NOMO-1 treated with dmso at 0.1 percent for 144 hours (cell line): ENCODE data around the gene GNB1L.

ENCODE experiments used
- DNase-seq: peaks from one replicate; lab custom pipeline; 2025; ENCODE audit not compliant: unreplicated experiment; lab: John Stamatoyannopoulos, UW

GNB1L gene

GRCh38 chr22:19854778-19855503 lies at the start of gene GNB1L, which contains the start of gene RTL10:
Gene GNB1L, minus strand, starts transcription at chr22:19854874. Its CDS starts 33,519 bp downstream, at chr22:19821355.
Gene RTL10, minus strand, starts transcription at chr22:19854874. Its CDS starts 2,613 bp downstream, at chr22:19852261.
- DNase-seq, result peak; percentile 95

- no peak for DNase-seq
Measured at GRCh38 chr22:19904174-19904856, 49.6 kb upstream of the GNB1L start.

GRCh38 chr22:19903513-19903912 lies 48.8 kb upstream of the GNB1L start:
- DNase-seq, result no peak

- DNase-seq, result no peak
Measured at GRCh38 chr22:19903031-19903430, 48.4 kb upstream of the GNB1L start.

- DNase-seq, result no peak
Measured at GRCh38 chr22:19902245-19902715, 47.6 kb upstream of the GNB1L start.

GRCh38 chr22:19901577-19902244 lies 47.0 kb upstream of the GNB1L start:
- DNase-seq, result no peak

- DNase-seq, result no peak
Measured at GRCh38 chr22:19900707-19901436, 46.2 kb upstream of the GNB1L start.

GRCh38 chr22:19898831-19899567 lies 44.3 kb upstream of the GNB1L start:
- no peak for DNase-seq

- no peak for DNase-seq
Measured at GRCh38 chr22:19898145-19898544, 43.5 kb upstream of the GNB1L start.

GRCh38 chr22:19897726-19898125 lies 43.1 kb upstream of the GNB1L start:
- no peak for DNase-seq

GRCh38 chr22:19896665-19897355 lies 42.1 kb upstream of the GNB1L start:
- no peak for DNase-seq

- DNase-seq, result no peak
Measured at GRCh38 chr22:19895160-19895849, 40.6 kb upstream of the GNB1L start.

GRCh38 chr22:19893363-19893762 lies 38.7 kb upstream of the GNB1L start:
- DNase-seq, result no peak

- no peak for DNase-seq
Measured at GRCh38 chr22:19892925-19893324, 38.3 kb upstream of the GNB1L start.

GRCh38 chr22:19892257-19892879 lies 37.7 kb upstream of the GNB1L start:
- DNase-seq, result no peak

- DNase-seq, result peak; percentile 35
Measured at GRCh38 chr22:19891317-19892256, 36.9 kb upstream of the GNB1L start.

- DNase-seq, result no peak
Measured at GRCh38 chr22:19890502-19891316, 36.0 kb upstream of the GNB1L start.
